GM21619 (cell line): ENCODE results near the gene ARHGEF38.

ENCODE experiments used
- ATAC-seq: cut with Tn5 transposase; IDR thresholded peaks from one replicate; pipeline ENCODE4 v1.9.1; 2021; ENCODE audit not compliant: unreplicated experiment

ARHGEF38 gene, protein sequence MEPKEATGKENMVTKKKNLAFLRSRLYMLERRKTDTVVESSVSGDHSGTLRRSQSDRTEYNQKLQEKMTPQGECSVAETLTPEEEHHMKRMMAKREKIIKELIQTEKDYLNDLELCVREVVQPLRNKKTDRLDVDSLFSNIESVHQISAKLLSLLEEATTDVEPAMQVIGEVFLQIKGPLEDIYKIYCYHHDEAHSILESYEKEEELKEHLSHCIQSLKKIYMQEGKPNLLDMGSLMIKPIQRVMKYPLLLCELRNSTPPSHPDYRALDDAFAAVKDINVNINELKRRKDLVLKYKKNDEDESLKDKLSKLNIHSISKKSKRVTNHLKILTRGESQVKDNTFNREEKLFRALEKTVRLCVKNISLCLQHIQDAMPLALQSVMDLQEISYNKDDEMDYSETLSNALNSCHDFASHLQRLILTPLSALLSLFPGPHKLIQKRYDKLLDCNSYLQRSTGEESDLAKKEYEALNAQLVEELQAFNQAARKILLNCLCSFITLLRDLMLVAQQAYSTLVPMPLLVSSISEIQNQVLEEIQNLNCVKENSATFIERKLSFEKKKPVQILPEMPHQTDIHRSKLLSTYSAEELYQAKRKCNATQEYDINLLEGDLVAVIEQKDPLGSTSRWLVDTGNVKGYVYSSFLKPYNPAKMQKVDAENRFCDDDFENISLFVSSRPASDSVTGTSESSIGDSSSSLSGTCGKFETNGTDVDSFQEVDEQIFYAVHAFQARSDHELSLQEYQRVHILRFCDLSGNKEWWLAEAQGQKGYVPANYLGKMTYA

DNA sequence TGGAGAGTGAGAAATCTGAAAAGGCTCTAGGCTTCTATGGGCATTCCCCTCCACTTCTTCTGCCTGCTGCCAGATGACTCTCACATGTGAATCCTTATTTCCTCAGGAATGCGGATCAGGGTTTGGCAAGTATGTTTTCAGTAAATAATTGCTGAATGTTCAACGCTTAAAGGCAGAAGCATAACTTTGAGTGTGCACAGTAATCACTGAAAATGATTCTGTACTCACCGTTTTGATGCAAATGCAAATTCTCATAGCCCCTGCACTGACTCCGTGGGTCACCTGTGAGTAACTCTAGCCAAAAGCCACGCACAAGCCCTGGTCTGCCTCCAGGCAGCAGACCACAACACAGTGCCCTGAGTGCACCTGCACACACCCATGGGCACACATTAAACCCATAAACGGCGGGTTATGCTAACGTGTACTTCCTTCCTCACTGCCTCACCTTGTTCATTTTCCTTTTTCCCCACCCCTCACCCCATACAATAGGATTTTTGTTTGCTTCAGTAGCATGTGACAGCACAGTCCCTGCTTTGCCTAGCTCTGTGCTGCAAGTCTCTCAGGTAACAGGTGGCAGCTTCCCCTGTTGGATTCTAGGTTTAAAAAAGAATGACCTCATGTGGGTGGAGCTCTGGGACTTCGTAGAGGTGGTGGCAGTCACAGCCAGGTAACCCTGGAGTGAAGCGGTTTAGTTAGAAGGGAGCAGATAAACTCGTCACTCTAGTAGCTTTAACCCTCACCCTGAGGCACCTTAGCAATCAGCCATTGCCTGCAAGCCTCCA is at the start of gene ARHGEF38:
Gene ARHGEF38 (plus strand): TSS at position 656 of the 782 bp plus-strand sequence. CDS start 146 bp downstream, outside the sequence.
- ATAC-seq, result no peak

DNA sequence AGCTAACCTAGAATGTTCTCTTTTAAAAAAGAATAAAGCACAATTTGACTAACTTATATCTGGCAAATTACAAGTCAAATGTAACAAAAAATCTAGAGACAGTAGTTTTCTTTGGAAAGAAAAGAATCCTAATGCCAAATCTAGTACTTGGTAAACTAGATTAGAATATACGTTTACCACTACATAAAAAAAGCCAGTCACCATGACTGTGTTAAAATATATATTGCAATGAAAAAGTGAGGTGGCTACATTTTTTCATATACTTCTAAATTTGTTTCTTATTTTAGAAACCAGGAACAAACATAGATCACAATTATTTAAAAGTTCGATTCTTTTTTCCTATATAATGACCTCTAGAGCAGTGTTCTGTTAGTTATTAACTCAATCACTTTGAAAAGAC is 48.9 kb upstream of the ARHGEF38 start:
- no peak for ATAC-seq

DNA sequence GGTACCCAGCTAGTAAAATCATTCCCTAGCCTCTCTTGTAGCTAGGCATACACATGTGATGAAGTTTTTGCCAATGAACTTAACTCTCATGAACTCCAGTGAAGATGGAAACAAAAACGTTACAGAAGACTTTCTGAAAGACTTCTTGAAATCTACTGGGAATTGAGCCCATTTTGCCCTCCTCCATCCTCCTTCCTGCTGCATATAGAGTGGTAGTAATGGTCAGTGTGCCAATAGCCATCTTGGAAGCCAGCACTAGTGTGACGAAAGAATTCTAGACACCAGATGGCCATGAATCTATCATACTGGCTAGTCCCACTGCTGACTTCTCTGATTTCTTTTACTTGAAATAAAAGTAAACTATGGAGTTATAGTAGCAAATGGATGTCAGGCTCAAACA is 47.7 kb upstream of the ARHGEF38 start:
- ATAC-seq, result no peak

DNA sequence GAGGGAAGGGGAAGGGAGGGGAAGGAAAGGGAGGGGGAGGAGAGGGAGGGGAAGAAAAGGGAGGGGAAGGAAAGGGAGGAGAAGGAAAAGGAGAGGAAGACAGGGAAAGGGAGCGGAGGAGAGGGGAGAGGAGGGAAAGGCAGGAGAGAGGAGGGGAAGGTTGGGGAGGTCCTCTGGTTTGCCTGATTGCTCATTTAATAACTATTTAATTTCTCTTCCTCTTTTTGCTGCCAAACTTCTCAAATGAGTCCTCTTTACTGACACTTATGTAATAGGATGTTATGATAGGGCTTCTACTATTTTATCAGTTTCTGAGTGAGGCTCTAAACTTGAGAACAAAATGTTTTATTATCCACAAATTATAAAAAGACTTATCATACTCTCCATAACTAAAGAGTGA is 43.1 kb upstream of the ARHGEF38 start:
- peak; percentile 95 for ATAC-seq

- no peak for ATAC-seq
These were observed 42.7 kb upstream of the ARHGEF38 start for GRCh38 chr4:105509714-105510113.

DNA sequence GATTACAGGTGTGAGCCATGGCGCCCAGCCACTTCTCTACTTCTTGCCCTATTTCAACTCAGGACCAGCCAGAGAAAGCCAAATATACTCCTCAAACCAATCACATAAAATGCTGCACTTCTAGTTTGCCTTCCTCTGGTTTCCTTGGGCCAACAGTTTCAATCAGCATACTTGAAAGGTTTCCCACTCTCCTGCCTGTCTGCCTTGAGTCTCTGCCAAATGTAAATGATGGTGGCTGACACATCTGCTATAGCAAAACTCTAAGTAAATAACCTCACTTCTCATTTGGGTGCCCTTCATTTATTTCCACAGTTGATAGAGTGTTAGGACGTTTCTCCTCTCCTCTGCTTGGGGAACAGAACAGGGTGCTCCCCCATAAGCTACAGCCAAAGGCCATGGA is 42.2 kb upstream of the ARHGEF38 start:
- ATAC-seq, result no peak

DNA sequence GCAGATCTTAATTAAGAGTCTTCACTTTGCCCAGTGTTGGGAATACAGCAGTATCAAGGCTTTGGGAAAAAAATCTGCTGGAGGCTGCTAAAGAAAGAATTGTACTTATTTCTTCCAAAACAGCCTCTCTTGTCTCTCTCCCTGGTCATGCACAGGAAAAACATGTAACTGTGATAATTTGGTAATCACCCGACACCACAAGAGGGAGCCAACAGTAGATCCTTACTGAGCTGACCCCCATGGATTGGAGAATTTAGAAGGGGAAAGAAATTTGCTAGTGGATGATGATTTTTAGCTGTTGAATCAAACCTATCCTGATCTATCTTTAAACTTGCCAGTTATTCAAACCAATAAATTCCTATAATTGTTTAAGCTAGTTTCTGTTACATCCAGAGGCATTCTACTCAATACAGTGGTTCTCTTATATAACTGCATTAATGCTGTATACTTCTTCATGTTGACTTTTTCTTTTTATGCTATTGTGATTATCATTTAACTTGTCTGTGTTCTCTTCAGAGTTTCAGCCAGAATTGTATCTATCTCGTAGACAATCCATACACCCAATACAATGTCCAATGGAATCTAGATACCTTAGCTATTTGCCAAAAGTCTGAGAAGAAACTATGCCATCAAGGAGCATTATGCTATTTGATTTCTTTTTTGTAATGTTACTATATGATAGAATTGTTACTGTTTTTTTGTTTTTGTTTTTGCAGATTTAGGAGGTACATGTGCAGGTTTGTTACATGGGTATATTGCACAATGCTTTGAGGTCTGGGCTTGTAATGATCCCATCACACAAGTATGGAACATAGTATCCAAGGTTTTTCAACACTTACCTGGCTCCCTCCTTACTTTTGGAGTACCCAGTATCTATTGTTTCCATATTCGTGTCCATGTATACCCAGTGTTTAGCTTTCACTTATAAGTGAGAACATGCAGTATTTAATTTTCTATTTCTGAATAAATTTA is 31.3 kb upstream of the ARHGEF38 start:
- peak; percentile 90 for ATAC-seq

GRCh38 chr4:105526656-105527055 is 25.8 kb upstream of the ARHGEF38 start:
- no peak for ATAC-seq

GRCh38 chr4:105527081-105527480 is 25.3 kb upstream of the ARHGEF38 start:
- ATAC-seq, result no peak

DNA sequence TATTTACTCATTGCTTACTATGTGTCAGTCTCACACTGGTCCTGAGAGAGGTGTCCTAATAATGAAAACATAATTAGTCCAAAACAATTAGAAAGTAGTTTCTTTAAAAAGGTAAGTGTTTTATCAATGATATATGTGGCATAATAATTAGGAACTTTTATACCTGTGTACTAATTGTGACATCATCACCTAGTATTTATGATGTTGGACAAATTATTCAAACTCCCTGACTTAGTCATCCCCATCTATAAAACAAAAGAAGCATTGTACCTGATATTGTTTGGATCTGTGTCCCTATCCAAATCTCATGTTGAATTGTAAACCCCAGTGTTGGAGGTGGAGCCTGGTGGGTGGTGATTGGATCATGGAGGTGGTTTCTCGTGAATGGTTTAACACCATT is 15.8 kb upstream of the ARHGEF38 start:
- no peak for ATAC-seq

GRCh38 chr4:105541420-105541819 is 11.0 kb upstream of the ARHGEF38 start:
- ATAC-seq, result no peak

- no peak for ATAC-seq
These were observed 10.4 kb upstream of the ARHGEF38 start for GRCh38 chr4:105542039-105542438.

DNA sequence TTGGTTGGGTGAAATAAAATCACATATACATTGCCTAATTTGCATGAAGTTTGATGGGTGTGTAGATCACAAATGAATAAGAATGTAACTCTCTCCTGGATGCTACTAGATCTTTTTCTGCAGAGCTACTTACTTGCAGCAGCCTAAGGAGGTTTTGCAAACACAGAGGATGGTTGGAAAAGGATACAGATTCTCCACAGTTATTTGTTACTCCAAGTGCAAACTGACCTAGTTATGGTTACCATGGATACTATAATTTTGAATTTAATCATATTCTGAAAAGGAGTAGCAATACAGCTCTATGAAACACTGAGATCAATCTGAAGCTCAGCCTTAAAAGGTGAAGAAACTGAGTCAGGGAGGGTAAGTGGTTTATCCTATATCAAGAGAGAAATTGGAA is 9.1 kb upstream of the ARHGEF38 start:
- ATAC-seq, result no peak

GRCh38 chr4:105543881-105544280 is 8.5 kb upstream of the ARHGEF38 start:
- ATAC-seq, result no peak

- no peak for ATAC-seq
These were observed 7.7 kb upstream of the ARHGEF38 start for GRCh38 chr4:105544520-105545286.

DNA sequence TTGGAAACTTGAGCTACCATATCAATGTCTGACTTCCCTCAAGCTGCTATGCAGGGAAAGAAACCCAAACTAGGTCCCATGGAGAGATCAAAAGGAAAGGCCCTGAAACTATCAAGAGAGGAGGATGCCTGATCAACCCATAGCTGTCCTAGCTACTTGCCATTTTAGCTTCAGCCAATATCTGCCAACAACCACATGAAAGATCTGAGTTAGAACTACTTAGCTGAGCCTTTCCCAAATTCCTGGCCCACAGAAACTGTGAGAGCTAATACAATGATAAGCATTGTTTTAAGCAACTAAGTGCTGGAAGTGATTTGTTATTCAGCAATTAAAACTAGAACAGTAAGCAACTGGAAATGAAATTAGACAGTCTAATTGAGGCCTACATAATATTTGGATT is 6.3 kb upstream of the ARHGEF38 start:
- ATAC-seq, result no peak

DNA sequence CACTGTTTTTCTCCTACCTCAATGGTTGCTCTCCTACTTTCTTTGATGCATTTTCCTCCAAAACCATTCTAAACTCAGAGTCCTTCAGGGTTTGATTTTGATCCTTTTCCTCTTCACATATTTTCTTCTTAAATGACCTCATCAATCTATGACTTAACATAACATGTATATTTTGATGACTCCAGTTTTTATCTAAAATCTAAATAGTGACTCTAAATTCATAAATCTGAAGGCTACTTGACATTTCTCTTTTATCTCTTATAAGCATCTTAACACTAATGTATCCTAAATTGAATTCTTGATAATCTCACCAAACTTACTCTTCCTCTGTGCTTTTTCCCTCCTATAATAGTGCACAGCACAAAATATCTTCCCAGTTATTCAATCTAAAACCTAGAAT is 4.7 kb upstream of the ARHGEF38 start:
- no peak for ATAC-seq

- ATAC-seq, result no peak
These were observed 3.9 kb upstream of the ARHGEF38 start for GRCh38 chr4:105548483-105548882.

DNA sequence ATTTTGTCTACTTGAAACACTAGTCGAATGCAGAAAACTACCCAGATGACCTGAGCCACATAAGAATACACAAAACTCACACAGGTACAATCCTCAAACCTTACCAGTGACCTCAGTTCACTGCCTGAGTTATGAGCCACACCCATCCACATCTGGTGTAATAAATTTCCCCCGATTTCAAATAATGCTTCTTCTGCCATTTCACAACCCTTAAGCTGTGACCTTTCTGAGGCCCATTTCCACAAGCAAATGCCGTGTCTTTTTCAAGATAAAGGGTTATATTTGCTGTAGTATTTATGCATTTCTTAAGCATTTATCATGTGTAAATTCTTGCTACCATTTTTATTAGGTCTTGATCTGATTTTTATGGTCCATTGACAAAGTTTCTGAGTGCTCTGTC is 1.8 kb upstream of the ARHGEF38 start:
- ATAC-seq, result no peak

- no peak for ATAC-seq
These were observed 3.0 kb downstream of the ARHGEF38 start for GRCh38 chr4:105555409-105555808.
